Measurements from ENCODE around the gene ERG.

DNA sequence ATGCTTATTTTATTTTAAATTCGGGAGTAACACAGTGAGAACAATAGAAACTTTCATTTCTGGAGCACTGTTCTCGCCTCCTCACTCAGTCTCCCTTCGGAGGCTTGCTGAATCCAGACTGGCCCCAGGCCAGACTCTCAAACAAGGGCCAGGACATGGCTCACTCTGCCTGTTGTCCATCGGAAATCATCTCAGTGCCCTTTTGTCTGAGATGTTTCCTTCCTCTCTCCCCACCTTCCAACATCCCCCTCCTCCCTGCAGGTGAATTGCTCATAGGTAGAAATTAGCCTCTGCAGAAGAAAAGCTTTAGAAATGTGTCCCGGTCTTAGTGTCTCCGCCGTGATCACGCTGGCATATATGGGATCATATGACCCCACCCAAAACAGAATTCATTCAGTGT lies 55.2 kb downstream of the ERG start:
- TF ChIP-seq, protein P1, sequence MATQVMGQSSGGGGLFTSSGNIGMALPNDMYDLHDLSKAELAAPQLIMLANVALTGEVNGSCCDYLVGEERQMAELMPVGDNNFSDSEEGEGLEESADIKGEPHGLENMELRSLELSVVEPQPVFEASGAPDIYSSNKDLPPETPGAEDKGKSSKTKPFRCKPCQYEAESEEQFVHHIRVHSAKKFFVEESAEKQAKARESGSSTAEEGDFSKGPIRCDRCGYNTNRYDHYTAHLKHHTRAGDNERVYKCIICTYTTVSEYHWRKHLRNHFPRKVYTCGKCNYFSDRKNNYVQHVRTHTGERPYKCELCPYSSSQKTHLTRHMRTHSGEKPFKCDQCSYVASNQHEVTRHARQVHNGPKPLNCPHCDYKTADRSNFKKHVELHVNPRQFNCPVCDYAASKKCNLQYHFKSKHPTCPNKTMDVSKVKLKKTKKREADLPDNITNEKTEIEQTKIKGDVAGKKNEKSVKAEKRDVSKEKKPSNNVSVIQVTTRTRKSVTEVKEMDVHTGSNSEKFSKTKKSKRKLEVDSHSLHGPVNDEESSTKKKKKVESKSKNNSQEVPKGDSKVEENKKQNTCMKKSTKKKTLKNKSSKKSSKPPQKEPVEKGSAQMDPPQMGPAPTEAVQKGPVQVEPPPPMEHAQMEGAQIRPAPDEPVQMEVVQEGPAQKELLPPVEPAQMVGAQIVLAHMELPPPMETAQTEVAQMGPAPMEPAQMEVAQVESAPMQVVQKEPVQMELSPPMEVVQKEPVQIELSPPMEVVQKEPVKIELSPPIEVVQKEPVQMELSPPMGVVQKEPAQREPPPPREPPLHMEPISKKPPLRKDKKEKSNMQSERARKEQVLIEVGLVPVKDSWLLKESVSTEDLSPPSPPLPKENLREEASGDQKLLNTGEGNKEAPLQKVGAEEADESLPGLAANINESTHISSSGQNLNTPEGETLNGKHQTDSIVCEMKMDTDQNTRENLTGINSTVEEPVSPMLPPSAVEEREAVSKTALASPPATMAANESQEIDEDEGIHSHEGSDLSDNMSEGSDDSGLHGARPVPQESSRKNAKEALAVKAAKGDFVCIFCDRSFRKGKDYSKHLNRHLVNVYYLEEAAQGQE (IDR thresholded peaks at IDR 0.05; ENCODE audit: insufficient read depth in 1 of 2, low read depth in 2 of 2, low read length in 2 of 2), result no peak
- TF ChIP-seq TAF1 (IDR thresholded peaks at IDR 0.05; ENCODE audit: borderline replicate concordance, insufficient read depth, low read length) (no peak), POLR2AphosphoS5 (IDR thresholded peaks at IDR 0.05; ENCODE audit: low read depth, low read length) (no peak), SIN3A (IDR thresholded peaks at IDR 0.05; ENCODE audit: borderline replicate concordance, insufficient read depth, low read length) (no peak), FOXP2 (optimal IDR thresholded peaks at IDR 0.05; ENCODE audit: borderline replicate concordance, extremely low read depth, extremely low read length, insufficient read depth) (no peak)
